Ishikawa (cell line): ENCODE measurements around the gene MED28.

Experiments
- CEBPB ChIP-seq: IDR thresholded peaks from 2 replicates; pipeline ENCODE4 v1.6.1; 2012
- CREB1 ChIP-seq: IDR thresholded peaks from 2 replicates; pipeline ENCODE4 v1.6.1; 2012; ENCODE audit warnings: low read depth
- EGR1 ChIP-seq: IDR thresholded peaks from 2 replicates; pipeline ENCODE4 v1.6.1; 2012
- EP300 ChIP-seq: IDR thresholded peaks from 2 replicates; pipeline ENCODE4 v1.6.1; 2012; ENCODE audit warnings: borderline replicate concordance
- FOXM1 ChIP-seq: IDR thresholded peaks from 2 replicates; pipeline ENCODE4 v1.6.1; 2012; ENCODE audit warnings: low read depth, borderline replicate concordance
- MAX ChIP-seq: IDR thresholded peaks from 2 replicates; pipeline ENCODE4 v1.6.1; 2012
- NFIC ChIP-seq: IDR thresholded peaks from 2 replicates; pipeline ENCODE4 v1.6.1; 2012
- RAD21 ChIP-seq: IDR thresholded peaks from 2 replicates; pipeline ENCODE4 v1.6.1; 2012; ENCODE audit warnings: low read depth
- TAF1 ChIP-seq: IDR thresholded peaks from 2 replicates; pipeline ENCODE4 v1.6.1; 2012; ENCODE audit warnings: low read depth, mild to moderate bottlenecking
- TCF12 ChIP-seq: IDR thresholded peaks from 2 replicates; pipeline ENCODE4 v1.6.1; 2012; ENCODE audit warnings: low read depth
- TEAD4 ChIP-seq: IDR thresholded peaks from 2 replicates; pipeline ENCODE4 v1.6.1; 2012
- USF1 ChIP-seq: IDR thresholded peaks from 2 replicates; pipeline ENCODE4 v1.6.1; 2012
- YY1 ChIP-seq: IDR thresholded peaks from 2 replicates; pipeline ENCODE4 v1.6.1; 2012; ENCODE audit warnings: low read depth
- ZBTB7A ChIP-seq: IDR thresholded peaks from 2 replicates; pipeline ENCODE4 v1.6.1; 2012; ENCODE audit warnings: low read depth
- TF ChIP-seq, protein P1 (sequence below): IDR thresholded peaks from 2 replicates; pipeline ENCODE4 v1.6.1; 2012; ENCODE audit warnings: low read depth, mild to moderate bottlenecking

The MED28 gene

GRCh38 chr4:17630228-17630627 lies 15.8 kb downstream of the MED28 start:
- TF ChIP-seq TEAD4 (no peak), EGR1 (no peak), FOXM1 (no peak), NFIC (no peak), CEBPB (no peak), TCF12 (no peak), CREB1 (no peak)
- TF ChIP-seq, protein P1, sequence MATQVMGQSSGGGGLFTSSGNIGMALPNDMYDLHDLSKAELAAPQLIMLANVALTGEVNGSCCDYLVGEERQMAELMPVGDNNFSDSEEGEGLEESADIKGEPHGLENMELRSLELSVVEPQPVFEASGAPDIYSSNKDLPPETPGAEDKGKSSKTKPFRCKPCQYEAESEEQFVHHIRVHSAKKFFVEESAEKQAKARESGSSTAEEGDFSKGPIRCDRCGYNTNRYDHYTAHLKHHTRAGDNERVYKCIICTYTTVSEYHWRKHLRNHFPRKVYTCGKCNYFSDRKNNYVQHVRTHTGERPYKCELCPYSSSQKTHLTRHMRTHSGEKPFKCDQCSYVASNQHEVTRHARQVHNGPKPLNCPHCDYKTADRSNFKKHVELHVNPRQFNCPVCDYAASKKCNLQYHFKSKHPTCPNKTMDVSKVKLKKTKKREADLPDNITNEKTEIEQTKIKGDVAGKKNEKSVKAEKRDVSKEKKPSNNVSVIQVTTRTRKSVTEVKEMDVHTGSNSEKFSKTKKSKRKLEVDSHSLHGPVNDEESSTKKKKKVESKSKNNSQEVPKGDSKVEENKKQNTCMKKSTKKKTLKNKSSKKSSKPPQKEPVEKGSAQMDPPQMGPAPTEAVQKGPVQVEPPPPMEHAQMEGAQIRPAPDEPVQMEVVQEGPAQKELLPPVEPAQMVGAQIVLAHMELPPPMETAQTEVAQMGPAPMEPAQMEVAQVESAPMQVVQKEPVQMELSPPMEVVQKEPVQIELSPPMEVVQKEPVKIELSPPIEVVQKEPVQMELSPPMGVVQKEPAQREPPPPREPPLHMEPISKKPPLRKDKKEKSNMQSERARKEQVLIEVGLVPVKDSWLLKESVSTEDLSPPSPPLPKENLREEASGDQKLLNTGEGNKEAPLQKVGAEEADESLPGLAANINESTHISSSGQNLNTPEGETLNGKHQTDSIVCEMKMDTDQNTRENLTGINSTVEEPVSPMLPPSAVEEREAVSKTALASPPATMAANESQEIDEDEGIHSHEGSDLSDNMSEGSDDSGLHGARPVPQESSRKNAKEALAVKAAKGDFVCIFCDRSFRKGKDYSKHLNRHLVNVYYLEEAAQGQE: no peak

DNA sequence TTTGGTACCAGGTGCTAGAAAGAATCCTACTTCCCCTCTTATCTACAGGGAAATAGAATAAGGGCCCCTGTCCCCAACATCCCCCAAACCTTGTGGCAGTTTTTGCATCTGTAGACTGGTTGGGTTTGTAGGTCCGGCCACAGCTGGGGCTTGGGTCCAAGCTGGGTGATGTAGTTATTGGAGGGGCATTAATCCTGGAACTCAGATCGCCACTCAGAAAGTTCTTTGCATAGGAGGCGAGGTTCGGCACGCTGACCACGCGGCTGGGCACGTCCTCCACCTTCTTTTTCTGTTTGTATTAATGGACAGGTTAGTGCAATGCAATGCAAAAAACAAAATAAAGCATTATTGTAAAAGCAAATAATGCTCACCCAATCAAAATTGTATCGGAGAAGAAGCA lies 19.2 kb downstream of the MED28 start:
- TF ChIP-seq TAF1: no peak
- no peak for TF ChIP-seq USF1
- TF ChIP-seq EP300: no peak
- no peak for TF ChIP-seq FOXM1
- TF ChIP-seq CEBPB: no peak
- no peak for TF ChIP-seq EGR1
- no peak for TF ChIP-seq ZBTB7A

- no peak for TF ChIP-seq TEAD4
- TF ChIP-seq ZBTB7A: no peak
These were observed 20.6 kb downstream of the MED28 start for GRCh38 chr4:17635056-17635455.

- TF ChIP-seq, protein P1: no peak
- TF ChIP-seq MAX (no peak), CREB1 (no peak), RAD21 (no peak), FOXM1 (no peak), EP300 (no peak), CEBPB (no peak)
These were observed 21.9 kb downstream of the MED28 start for GRCh38 chr4:17636341-17636695.

GRCh38 chr4:17636696-17637622 lies 22.5 kb downstream of the MED28 start:
- peak; percentile 66 for TF ChIP-seq RAD21
- no peak for TF ChIP-seq CREB1
- 0 out of 2 replicates have a peak, but pooled peaks have one; percentile 10 for TF ChIP-seq TEAD4

DNA sequence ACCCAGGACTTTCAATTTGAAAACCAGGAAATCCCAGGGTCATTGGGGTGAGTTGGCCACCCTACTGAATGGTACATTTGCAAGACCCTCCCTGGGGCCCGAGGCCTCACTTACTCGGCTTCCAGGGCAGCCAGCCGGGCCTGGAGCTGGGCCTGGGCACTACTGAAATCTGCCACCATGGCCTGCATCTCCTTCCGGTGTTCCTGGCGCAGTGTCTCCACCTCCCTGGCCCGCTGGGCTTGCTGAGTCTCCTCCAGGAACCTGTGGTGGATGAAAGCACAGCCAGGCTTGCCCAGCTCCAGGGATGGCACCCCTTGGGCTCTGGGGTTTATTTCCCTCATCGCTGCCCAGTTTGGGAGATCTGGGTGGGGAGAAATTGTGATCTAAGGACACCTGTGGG lies 24.7 kb downstream of the MED28 start:
- TF ChIP-seq TEAD4 (no peak), EP300 (no peak), YY1 (no peak), TCF12 (no peak), ZBTB7A (no peak), USF1 (no peak), CEBPB (no peak), CREB1 (no peak), EGR1 (no peak), TAF1 (no peak), MAX (no peak), NFIC (no peak), FOXM1 (no peak), RAD21 (no peak)
- TF ChIP-seq, protein P1: no peak
